ENCODE results near the gene HOXA9.

The HOXA9 gene

DNA sequence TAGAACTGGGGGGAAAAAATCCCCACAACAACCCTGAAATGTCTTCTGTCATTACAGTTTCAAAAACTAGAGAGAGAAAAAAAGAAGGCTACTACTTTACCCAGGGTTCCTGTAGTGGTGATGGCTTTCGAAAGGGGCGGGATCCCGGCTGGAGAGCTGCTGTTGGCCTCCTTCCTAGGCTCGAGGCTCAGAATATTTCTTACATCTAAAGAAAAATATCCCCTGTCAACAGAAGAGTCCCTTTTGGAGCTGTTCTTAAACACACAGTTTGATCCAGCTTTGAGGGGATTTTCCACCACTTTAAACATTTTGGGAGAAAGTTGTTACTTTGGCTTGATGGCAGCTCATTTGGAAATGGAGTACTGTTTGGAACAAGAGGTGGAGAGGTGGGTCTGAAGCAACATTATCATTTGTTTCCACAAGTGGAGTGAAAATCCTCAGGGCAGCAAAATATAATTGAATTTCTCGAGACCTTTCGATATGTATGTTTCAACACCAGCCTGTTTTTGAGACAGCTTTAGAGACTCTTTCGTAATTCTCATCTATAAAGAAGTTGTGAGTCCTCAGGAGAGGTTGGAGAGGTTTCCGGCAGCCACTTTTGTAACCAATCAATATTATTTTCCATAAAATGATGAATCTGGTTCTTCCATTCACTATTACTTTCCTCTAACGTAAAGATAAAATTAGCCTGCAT is 29.5 kb upstream of the HOXA9 start:
- TF ChIP-seq, protein P1, sequence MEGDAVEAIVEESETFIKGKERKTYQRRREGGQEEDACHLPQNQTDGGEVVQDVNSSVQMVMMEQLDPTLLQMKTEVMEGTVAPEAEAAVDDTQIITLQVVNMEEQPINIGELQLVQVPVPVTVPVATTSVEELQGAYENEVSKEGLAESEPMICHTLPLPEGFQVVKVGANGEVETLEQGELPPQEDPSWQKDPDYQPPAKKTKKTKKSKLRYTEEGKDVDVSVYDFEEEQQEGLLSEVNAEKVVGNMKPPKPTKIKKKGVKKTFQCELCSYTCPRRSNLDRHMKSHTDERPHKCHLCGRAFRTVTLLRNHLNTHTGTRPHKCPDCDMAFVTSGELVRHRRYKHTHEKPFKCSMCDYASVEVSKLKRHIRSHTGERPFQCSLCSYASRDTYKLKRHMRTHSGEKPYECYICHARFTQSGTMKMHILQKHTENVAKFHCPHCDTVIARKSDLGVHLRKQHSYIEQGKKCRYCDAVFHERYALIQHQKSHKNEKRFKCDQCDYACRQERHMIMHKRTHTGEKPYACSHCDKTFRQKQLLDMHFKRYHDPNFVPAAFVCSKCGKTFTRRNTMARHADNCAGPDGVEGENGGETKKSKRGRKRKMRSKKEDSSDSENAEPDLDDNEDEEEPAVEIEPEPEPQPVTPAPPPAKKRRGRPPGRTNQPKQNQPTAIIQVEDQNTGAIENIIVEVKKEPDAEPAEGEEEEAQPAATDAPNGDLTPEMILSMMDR (conservative IDR thresholded peaks at IDR 0.05; ENCODE audit: low read depth, low read length): no peak
- no peak for DNase-seq (ENCODE audit: low read depth)
- H3K4me3 ChIP-seq (ENCODE audit: low read length): no peak overlapping the region

DNA sequence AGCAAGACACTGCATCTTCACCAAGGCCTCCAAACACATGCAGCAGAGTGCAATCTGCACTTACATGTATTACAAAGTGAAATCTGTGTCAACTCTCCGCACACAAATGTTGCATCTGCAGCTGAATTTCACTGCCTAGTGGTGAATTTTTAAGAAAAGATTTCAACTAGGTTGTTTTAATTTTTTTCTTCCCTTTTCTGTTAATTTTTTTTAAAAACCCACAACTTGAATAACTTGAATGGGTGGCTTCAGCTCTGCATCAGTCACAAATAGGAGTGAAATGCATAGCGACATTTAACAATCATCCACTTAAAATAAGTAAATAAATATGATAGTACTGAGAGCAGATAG is 28.6 kb upstream of the HOXA9 start:
- no peak overlapping the region for H3K4me3 ChIP-seq (ENCODE audit: low read length)
- TF ChIP-seq, protein P1 (conservative IDR thresholded peaks at IDR 0.05; ENCODE audit: low read depth, low read length): no peak
- no peak for DNase-seq (ENCODE audit: low read depth)

DNA sequence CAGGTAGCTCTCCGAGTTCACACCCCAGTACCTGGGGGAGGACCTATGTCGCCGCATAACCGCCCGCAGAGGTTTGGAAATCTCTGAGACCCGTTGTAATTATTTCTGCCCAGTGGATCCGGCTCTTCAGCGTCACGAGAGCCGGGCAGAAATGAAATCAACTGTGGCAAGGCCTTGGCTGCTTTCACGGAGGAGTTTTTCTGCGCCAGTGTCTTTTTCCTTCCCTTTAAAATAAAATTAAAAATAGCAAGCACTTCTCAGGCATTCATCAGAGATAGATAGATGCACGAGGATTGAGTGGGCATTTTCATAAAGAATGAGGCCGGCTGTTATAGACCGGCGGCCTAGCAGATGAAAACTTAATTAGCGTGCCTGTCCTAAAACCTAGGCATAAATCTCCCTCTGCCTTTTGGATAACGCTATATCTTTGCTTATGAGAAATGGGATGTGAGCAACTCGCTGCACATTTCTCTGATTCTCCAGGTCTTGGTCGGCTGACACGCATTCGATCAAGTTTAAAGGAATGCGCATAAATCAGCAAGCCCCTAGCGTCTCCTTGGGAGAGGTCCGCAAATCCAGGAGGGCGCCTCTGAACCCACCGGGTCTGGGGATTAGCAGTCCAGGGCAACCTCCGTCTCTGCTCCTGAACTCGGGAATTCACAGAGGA is 28.1 kb upstream of the HOXA9 start:
- TF ChIP-seq, protein P1 (conservative IDR thresholded peaks at IDR 0.05; ENCODE audit: low read depth, low read length): no peak
- H3K4me3 ChIP-seq (ENCODE audit: low read length): no peak overlapping the region
- no peak for DNase-seq (ENCODE audit: low read depth)

DNA sequence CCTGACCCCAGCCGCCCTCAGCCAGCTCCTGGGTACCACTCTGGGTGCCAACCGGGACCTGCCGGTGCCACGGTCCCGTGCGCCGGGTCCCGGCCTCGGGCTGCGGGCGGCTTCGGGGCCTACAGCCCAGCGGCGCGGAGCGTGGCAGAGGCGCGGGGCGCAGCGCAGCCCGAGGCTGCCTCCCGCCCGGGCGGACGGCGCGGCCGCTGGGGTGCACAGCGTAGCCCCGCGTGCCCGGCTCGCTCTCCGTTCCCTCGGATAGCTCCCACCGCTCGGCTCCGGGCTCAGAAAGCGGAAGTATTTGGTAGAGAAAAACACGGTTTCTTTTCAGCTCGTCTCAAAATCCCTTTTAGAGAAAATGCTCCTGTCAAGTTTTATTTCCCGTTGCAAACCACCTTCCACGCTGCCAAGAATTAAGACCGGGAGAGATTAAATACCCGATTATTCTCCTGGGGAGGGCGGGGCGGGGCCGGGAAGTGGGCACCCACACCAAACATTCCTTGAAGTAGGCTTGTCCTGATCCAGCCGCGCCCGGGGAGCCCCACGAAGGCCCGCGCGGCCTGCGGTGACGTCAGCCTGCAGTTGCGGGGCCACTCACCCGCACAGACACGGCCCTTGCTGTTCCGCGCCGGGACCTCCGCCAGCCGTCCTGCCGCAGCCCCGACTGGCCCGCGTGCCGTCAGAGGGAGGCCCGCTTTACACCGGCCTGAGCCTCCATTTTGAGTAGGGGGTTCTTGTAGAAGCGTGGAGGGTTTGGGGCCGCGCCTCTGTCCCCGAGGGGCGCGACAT is 27.4 kb upstream of the HOXA9 start:
- DNase-seq (ENCODE audit: low read depth): no peak
- TF ChIP-seq, protein P1 (conservative IDR thresholded peaks at IDR 0.05; ENCODE audit: low read depth, low read length): no peak
- no peak overlapping the region for H3K4me3 ChIP-seq (ENCODE audit: low read length)

DNA sequence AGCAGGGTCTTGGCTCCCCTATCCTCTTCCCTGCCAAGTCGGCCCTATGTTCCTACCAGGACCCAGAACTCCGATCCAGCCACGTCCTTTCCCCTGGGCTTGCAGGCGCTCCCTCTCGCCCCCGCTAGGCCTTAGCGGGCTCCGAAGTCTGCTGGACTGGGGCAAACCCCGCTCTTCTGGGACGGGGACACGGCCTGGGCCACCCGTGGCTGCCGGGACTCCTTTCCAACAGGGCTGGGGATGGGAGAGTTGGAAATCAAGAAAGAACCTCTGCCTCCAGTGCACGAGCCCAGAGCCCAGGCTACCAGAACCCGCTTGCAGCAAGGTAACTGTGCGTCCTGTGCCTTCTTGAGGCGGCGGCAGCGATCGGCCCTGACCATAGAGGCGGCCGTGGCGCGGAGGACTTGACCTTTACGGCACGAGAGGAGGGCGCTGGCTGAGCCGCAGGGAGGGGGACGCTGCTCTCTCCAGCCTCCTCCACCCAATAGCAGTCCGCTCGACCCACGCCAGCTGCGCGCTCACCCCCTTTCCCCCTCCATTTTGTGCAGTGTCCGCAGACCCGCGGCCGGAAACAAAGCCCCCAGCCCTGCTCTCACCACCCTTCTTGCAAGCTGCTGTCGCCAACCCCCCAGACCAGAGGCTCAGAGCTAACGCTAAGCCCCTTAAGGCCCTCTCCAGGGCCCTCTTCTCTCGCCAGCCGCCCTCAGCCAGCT is 26.7 kb upstream of the HOXA9 start:
- H3K4me3 ChIP-seq (ENCODE audit: low read length): no peak overlapping the region
- TF ChIP-seq, protein P1 (conservative IDR thresholded peaks at IDR 0.05; ENCODE audit: low read depth, low read length): no peak
- no peak for DNase-seq (ENCODE audit: low read depth)

DNA sequence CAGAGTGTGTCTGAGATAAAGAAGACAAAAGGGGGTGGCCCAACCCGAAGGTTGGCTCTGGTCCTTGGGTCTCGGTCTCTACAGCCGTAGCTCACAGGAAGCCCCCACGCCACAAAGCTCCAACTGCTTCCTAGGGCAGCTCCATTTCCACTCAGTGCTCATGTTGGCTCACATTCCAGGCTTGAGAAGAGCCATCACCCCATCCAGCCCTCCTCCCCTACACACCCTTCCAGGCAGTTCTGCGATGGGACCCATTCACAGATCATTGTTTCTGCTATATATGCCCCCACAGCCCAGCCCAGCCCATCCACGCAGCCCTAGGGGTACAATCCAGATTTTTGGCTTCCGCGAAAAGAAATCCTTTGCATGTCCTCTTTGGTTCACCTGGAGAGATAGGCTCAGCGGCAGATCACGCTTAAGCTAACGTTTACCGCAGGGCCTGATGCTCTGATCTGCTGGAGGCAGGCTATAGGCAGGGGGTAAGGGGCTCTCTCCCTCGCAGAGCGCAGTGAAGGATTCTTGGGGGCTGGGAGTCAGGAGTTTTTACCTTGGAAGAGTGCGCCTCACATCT is 25.9 kb upstream of the HOXA9 start:
- TF ChIP-seq, protein P1 (conservative IDR thresholded peaks at IDR 0.05; ENCODE audit: low read depth, low read length): no peak
- no peak for DNase-seq (ENCODE audit: low read depth)
- H3K4me3 ChIP-seq (ENCODE audit: low read length): no peak overlapping the region
